Muscle of arm (tissue), 12 donors: ENCODE measurements around the gene PDE3A. TPM values are rescaled to one million over a fixed set of nuclear protein-coding genes. Genes with fewer than 3 reads are reported as not detected.

Source experiments
- DNase-seq: peaks from one replicate; pipeline ENCODE4 v3.0.0-alpha.2; 2013
- polyA plus RNA-seq, 12 donors: library from polyadenylated mRNA; unstranded; fragments of 120-200 nt; gene quantifications; one replicate each; pipeline ENCODE4 v1.2.1, GENCODE V29; 2013; ENCODE audit not compliant: insufficient read length in 12 of 12

Gene PDE3A
- polyA plus RNA-seq, 12 donors = 8.6 to 13.2 (median 11.0) TPM; not detected in 1

DNA sequence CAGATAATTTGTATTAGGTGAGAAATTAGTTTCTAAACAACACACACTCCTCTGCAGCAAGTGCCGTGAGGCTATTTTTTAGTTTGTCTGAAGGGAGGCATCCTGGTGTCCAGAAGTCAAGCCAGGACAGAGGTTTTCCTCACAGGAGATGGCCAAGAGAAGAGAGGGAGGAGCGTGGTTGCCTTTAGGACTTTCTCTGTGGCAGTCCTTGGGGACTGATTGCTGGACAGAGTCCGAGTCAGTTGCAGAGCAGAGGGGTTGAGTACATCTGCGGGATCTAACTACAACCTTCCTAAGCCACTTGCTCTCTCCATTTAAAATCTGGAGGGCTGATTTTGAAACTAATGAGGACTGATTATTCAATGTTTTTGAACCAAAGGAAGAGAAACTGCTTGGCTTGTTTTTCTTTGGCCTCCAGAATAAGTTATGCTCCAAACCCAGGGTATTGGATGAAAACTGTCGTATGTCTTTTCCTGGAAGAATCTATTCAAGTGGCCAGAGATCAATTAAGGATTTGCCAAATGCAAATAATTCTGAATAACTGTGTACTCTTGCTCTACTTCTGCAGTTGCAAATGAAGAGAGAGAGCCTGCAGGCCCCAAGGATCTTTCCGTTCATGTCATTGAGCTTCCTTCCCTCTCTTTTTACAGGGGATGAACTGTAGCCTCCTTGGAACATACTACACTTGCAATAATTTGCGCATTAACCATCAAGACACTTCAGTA is 328.0 kb downstream of the PDE3A start:
- peak; percentile 5 for DNase-seq

- no peak for DNase-seq
Observed at GRCh38 chr12:20701106-20701505, 332.8 kb downstream of the PDE3A start.

GRCh38 chr12:20704860-20705259 is 336.5 kb downstream of the PDE3A start:
- DNase-seq = no peak

GRCh38 chr12:20711846-20712245 is 343.5 kb downstream of the PDE3A start:
- DNase-seq = no peak

DNA sequence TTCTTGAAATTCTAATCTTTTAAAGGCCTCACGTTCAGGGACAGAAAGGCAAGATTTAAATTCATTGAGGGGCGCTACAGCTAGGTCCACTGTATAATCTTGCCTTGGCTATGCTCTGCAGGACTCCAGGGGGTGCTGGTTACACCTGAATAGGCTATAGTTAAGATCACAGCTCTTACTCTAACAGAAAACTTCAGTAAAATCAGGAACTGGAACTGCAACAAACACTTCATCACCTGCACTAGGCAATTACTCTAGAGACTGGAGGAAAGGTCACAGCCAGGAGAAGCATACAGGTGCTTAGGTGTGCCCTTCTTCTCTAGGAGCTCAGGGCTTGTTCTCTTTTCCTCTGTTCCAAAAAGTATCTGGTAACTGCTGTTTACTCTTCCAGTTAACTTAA is 347.7 kb downstream of the PDE3A start:
- DNase-seq = no peak

GRCh38 chr12:20716985-20717384 is 348.6 kb downstream of the PDE3A start:
- DNase-seq = no peak

- no peak for DNase-seq
Observed at GRCh38 chr12:20718294-20718693, 350.0 kb downstream of the PDE3A start.

- no peak for DNase-seq
Observed at GRCh38 chr12:20722142-20722541, 353.8 kb downstream of the PDE3A start.

DNA sequence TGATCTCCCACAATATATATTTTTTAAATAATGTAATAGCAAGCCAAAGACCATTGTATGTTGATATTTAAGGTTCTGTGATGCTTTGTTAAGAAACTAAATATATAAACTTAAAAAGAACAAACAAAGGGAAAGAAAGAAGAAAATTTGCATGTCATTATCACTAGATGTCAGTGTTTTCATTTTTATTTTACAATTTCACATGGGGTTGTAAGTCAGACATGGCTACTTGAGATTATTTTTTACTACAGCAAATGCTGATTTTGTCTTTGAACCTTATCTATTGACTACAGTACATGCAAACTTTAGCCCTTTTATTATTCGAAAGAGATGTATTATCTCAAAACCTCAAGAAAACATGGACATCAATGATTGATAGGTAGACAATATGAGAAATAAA is 362.9 kb downstream of the PDE3A start:
- no peak for DNase-seq
